ENCODE measurements around the gene NEURL1. TPM values are rescaled to one million over a fixed set of nuclear protein-coding genes. Genes with fewer than 3 reads are reported as not detected.

NEURL1 gene
- total and polyA plus RNA-seq, 10 of the 15 experiments (the other 5 are each of a cell fraction or from before 2014, with no cell fraction given): 0.02 to 0.05 (median 0.05) TPM; not detected in 6

DNA sequence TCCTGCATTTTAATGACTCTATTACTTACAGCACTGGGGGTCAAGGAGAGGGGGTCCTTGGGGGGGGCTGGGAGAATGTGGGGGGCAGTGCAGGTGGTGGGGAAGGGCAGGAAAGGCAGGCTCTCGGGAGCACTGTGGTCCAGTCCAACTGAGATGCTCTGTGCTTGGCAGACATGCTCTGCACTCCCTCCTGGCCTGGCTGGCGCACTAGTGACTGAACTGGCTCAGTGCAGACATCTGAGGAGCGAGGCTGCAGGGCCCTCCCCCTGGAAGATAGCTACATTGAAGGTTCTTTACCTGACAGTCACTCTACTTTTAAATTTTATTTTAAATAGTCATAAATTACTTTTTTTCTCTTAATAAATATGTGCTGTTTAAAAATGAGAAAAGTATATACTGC, 105.7 kb downstream of the NEURL1 start:
- ChIA-PET SMC1A (ENCODE audit: uncharacterized antibody, unreplicated experiment) (interaction anchor here (0.5 to 1.1 kb wide), 3 partner anchors 10 to 87 kb away, joined by 3 to 4 read pairs (median 3); no protein-coding TSS in a partner anchor), RAD21 (ENCODE audit: unreplicated experiment) (no interaction called here), POLR2A (no interaction called here), CTCF (interaction anchor here (1.3 to 1.8 kb wide), 2 partner anchors 87 kb away, joined by 4 to 5 read pairs; no protein-coding TSS in a partner anchor)
- Histone ChIP-seq H3K79me2 (ENCODE audit: control insufficient read depth, insufficient read depth, low read length) (no peaks in the 10 kb centered on the region), H3K9ac (ENCODE audit: control insufficient read depth, insufficient read depth, low read length) (no peak overlapping the region), H2AFZ (ENCODE audit: control insufficient read depth, low read depth, low read length) (no peak overlapping the region), H3K4me2 (ENCODE audit: control insufficient read depth, insufficient read depth) (no peak overlapping the region), H4K20me1 (ENCODE audit: control insufficient read depth, insufficient read depth) (no peaks in the 10 kb centered on the region), H3K9me3 (replicated peaks; ENCODE audit: control insufficient read depth, insufficient read depth, low read length) (no peaks in the 10 kb centered on the region), H3K27ac (ENCODE audit: control insufficient read depth, insufficient read depth) (no peak overlapping the region), H3K4me3 (no peak overlapping the region), H3K4me1 (ENCODE audit: control insufficient read depth, insufficient read depth, low read length) (no peaks in the 10 kb centered on the region), H3K36me3 (ENCODE audit: control insufficient read depth in 2 of 2, insufficient read depth in 2 of 2, low read length in 1 of 2) (peaks cover 5% of the 10 kb centered on the region in 2 experiments; a peak in 3 of 4 replicates), H3K27me3 (replicated peaks in 1 of 2; ENCODE audit: control insufficient read depth in 2 of 2, insufficient read depth in 2 of 2, low read length in 1 of 2) (no peaks in the 10 kb centered on the region)
- no peak for DNase-seq (ENCODE audit: low read depth, low spot score)
- FAIRE-seq: no peak
- in situ Hi-C loops (cut with MboI) (no loop called here), intact Hi-C loops (cut with micrococcal nuclease; ENCODE audit: unreplicated experiment) (loop anchor here (10.0 kb wide), 1 partner anchor 184 kb away; no protein-coding TSS in a partner anchor)
- no peak for TF ChIP-seq FOS (IDR thresholded peaks at IDR 0.05; ENCODE audit: borderline replicate concordance, extremely low read depth, insufficient read length)
- TF ChIP-seq, protein P1, sequence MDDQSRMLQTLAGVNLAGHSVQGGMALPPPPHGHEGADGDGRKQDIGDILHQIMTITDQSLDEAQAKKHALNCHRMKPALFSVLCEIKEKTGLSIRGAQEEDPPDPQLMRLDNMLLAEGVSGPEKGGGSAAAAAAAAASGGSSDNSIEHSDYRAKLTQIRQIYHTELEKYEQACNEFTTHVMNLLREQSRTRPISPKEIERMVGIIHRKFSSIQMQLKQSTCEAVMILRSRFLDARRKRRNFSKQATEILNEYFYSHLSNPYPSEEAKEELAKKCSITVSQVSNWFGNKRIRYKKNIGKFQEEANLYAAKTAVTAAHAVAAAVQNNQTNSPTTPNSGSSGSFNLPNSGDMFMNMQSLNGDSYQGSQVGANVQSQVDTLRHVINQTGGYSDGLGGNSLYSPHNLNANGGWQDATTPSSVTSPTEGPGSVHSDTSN (IDR thresholded peaks at IDR 0.05; ENCODE audit: insufficient replicate concordance, low read depth, low read length): no peak
- TF ChIP-seq TCF7 (IDR thresholded peaks at IDR 0.05; ENCODE audit: borderline replicate concordance): no peak
- no peak for TF ChIP-seq TCF12 (IDR thresholded peaks at IDR 0.05; ENCODE audit: low read depth, low read length)
- TF ChIP-seq NFIC (IDR thresholded peaks at IDR 0.05; ENCODE audit: low read depth, low read length): no peak
- no peak for TF ChIP-seq PAX5 (IDR thresholded peaks at IDR 0.05; ENCODE audit: borderline replicate concordance, low read depth, low read length)
- TF ChIP-seq BRCA1 (IDR thresholded peaks at IDR 0.05; ENCODE audit: low read depth, low read length): no peak
- TF ChIP-seq, protein P2, sequence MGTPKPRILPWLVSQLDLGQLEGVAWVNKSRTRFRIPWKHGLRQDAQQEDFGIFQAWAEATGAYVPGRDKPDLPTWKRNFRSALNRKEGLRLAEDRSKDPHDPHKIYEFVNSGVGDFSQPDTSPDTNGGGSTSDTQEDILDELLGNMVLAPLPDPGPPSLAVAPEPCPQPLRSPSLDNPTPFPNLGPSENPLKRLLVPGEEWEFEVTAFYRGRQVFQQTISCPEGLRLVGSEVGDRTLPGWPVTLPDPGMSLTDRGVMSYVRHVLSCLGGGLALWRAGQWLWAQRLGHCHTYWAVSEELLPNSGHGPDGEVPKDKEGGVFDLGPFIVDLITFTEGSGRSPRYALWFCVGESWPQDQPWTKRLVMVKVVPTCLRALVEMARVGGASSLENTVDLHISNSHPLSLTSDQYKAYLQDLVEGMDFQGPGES (IDR thresholded peaks at IDR 0.05): no peak
- no peak for TF ChIP-seq PAX8 (IDR thresholded peaks at IDR 0.05)
- no peak for TF ChIP-seq ZSCAN29 (IDR thresholded peaks at IDR 0.05)
- TF ChIP-seq MTA2 (IDR thresholded peaks at IDR 0.05; ENCODE audit: low read depth): no peak
- TF ChIP-seq FOXK2 (IDR thresholded peaks at IDR 0.05): no peak
- no peak for TF ChIP-seq SREBF1 (IDR thresholded peaks at IDR 0.05; ENCODE audit: low read length)
- BruUV-seq (replicated peaks): no TSS peak
- WGBS (ENCODE audit: insufficient coverage, insufficient replicate concordance, low lambda C conversion rate, missing lambda C conversion rate): 61% methylated on average over 3 of the region's 3 CpGs
- no peak for ATAC-seq

Measured in GM12878 (cell line).